Measurements from ENCODE around the gene PATE3.

The PATE3 gene

DNA sequence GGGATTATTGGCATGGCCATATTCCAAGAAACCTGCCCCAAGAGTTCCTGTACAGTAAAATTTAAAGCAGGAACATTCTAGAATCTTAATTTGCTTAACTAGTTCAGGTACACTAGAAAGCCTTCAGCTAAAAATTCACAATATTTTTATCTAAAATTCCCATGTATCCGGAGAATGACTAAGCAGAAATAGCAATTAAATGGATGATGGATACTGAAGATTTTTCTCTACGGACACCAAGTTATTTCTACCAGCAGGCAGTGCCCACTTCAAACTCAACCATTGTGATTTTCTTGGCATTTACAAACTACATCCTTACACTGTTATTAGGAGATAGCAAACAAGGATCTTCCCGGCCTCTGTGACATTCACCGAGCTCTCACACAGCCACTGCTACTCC lies 2.9 kb downstream of the PATE3 start:
- H3K9me3 Mint-ChIP-seq: peaks cover 28% of the 10 kb centered on the region in 2 donors
- DNase-seq (no peak), ATAC-seq (no peak)
- H3K4me3 Mint-ChIP-seq: no peak overlapping the region
- H3K27ac Mint-ChIP-seq: no peak overlapping the region
- H3K27me3 Mint-ChIP-seq: no peaks in the 10 kb centered on the region
- peaks cover 5% of the 10 kb centered on the region for H3K4me1 Mint-ChIP-seq

GRCh38 chr11:125797641-125798040 lies 9.7 kb downstream of the PATE3 start:
- Mint-ChIP-seq H3K4me3 (no peak overlapping the region), H3K27me3 (no peaks in the 10 kb centered on the region), H3K9me3 (peaks cover 55 to 61% of the 10 kb centered on the region in 2 donors)

GRCh38 chr11:125799808-125800207 lies 11.9 kb downstream of the PATE3 start:
- no peaks in the 10 kb centered on the region for H3K4me1 Mint-ChIP-seq
- no peak for DNase-seq
- no peaks in the 10 kb centered on the region for H3K27me3 Mint-ChIP-seq
- H3K27ac Mint-ChIP-seq: no peak overlapping the region
- H3K9me3 Mint-ChIP-seq: peaks cover 50 to 62% of the 10 kb centered on the region in 2 donors
- no peak for ATAC-seq
- H3K4me3 Mint-ChIP-seq: no peak overlapping the region

More at GRCh38 chr11:125797641-125798040, 9.7 kb downstream of the PATE3 start:
- H3K27ac Mint-ChIP-seq: no peak overlapping the region
- ATAC-seq (no peak), DNase-seq (no peak)
- no peaks in the 10 kb centered on the region for H3K4me1 Mint-ChIP-seq

GRCh38 chr11:125802387-125802786 lies 14.5 kb downstream of the PATE3 start:
- Mint-ChIP-seq H3K27me3 (no peaks in the 10 kb centered on the region), H3K4me1 (no peaks in the 10 kb centered on the region), H3K4me3 (no peak overlapping the region), H3K9me3 (peaks cover 39 to 46% of the 10 kb centered on the region in 2 donors), H3K27ac (no peak overlapping the region)
- no peak for ATAC-seq
- no peak for DNase-seq

DNA sequence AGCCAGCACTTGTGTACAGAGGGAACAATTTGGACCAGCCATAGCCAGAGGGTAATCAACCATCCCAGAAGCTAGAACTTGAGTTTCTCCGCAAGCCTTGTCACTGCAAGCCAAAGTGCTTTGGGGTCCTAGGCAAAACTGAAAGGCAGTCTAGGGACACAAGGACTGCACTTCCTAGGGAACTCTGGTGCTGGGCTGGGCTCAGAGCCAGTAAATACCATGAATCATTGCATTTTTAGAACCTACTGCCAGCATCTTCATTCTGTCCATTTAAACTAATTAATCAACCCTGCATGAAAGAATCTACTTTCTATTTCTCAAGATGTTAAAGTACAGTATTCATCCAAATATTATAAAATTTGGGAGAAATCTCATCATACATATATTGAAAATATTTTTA lies 20.0 kb downstream of the PATE3 start:
- ATAC-seq (no peak), DNase-seq (no peak)
- Mint-ChIP-seq H3K27me3 (no peaks in the 10 kb centered on the region), H3K9me3 (peaks cover 5 to 10% of the 10 kb centered on the region in 2 donors), H3K27ac (no peak overlapping the region), H3K4me3 (no peak overlapping the region), H3K4me1 (no peaks in the 10 kb centered on the region)

- ATAC-seq (no peak), DNase-seq (no peak)
- Mint-ChIP-seq H3K4me1 (no peaks in the 10 kb centered on the region), H3K27me3 (peaks cover 8% of the 10 kb centered on the region), H3K4me3 (no peak within 1 kb of the TSS), H3K9me3 (peaks cover 0 to 21% of the 10 kb centered on the region in 2 donors), H3K27ac (no peak within 1 kb of the TSS)
These were observed 45.1 kb downstream of the PATE3 start, which contains the start of gene PATE4 for GRCh38 chr11:125833016-125833415. TSS of gene PATE4 (plus strand) at chr11:125833316. CDS start at chr11:125833360, 44 bp downstream.

GRCh38 chr11:125835748-125836147 lies 47.8 kb downstream of the PATE3 start:
- no peak for ATAC-seq
- H3K27me3 Mint-ChIP-seq: peaks cover 8% of the 10 kb centered on the region

More at GRCh38 chr11:125835748-125836147, 47.8 kb downstream of the PATE3 start:
- Mint-ChIP-seq H3K27ac (no peak overlapping the region), H3K9me3 (peaks cover 0 to 16% of the 10 kb centered on the region in 2 donors), H3K4me1 (no peaks in the 10 kb centered on the region), H3K4me3 (no peak overlapping the region)
- DNase-seq: no peak
